ENCODE results near the gene TNS2. TPM values are rescaled to one million over a fixed set of nuclear protein-coding genes. Genes with fewer than 3 reads are reported as not detected.

The TNS2 gene
- total and polyA plus RNA-seq, 2 donors (not counting 1 experiment from before 2014, with no cell fraction given), result 0.60 to 1.3 TPM

GRCh38 chr12:53052419-53053217 lies 2.8 kb downstream of the TNS2 start:
- Histone ChIP-seq H3K4me3 (ENCODE audit: control extremely low read depth in 1 of 5, extremely low read depth in 1 of 5, insufficient read depth in 1 of 5, low read depth in 2 of 5, low read length in 4 of 5) (no peak overlapping the region), H3K27ac (ENCODE audit: low read length in 2 of 2) (no peak overlapping the region), H3K9me3 (ENCODE audit: control extremely low read depth in 1 of 3, control insufficient read depth in 2 of 3, insufficient read depth in 1 of 3, low read length in 2 of 3) (no peaks in the 10 kb centered on the region), H2AFZ (ENCODE audit: insufficient read depth, low read depth, low read length, poor library complexity, severe bottlenecking) (no peak overlapping the region), H3K27me3 (replicated peaks in 1 of 4; ENCODE audit: control extremely low read depth in 1 of 4, control insufficient read depth in 3 of 4, insufficient read depth in 4 of 4, low read length in 3 of 4) (no peaks in the 10 kb centered on the region), H4K20me1 (ENCODE audit: control insufficient read depth, insufficient read depth, low read length, poor library complexity, severe bottlenecking) (no peaks in the 10 kb centered on the region), H3K4me1 (ENCODE audit: control insufficient read depth in 2 of 2, insufficient read depth in 2 of 2, low read length in 2 of 2) (peaks cover 9 to 21% of the 10 kb centered on the region in 2 donors), H3K79me2 (ENCODE audit: control insufficient read depth, insufficient read depth, low read length) (no peaks in the 10 kb centered on the region), H3K4me2 (replicated peaks; ENCODE audit: low read depth, low read length, poor library complexity, severe bottlenecking) (no peak overlapping the region), H3K9ac (ENCODE audit: low read length) (no peak overlapping the region), H3K36me3 (replicated peaks in 1 of 2; ENCODE audit: control extremely low read depth in 1 of 2, control insufficient read depth in 1 of 2, extremely low read depth in 1 of 2, insufficient read depth in 2 of 2, low read length in 1 of 2) (no peaks in the 10 kb centered on the region)
- Mint-ChIP-seq H3K4me3 (no peak overlapping the region), H3K9me3 (ENCODE audit: insufficient read depth) (no peaks in the 10 kb centered on the region), H3K27me3 (no peaks in the 10 kb centered on the region), H3K27ac (no peak overlapping the region), H3K4me1 (peaks cover 14% of the 10 kb centered on the region)
- ChIA-PET POLR2A (interaction anchor here (0.6 kb wide), 1 partner anchor 1441 kb away, joined by 6 read pairs; no protein-coding TSS in a partner anchor), CTCF (interaction anchor here (1.5 to 6.0 kb wide), 3 partner anchors 13 to 46 kb away, joined by 5 to 59 read pairs (median 6); no protein-coding TSS in a partner anchor)
- DNase-seq, result no peak
- intact Hi-C loops (cut with micrococcal nuclease), result loop anchor here (5.0 kb wide), 2 partner anchors 45 to 390 kb away; partner anchors contain the start of genes IGFBP6 and PRR13
- WGBS (ENCODE audit: insufficient coverage), result 100% methylated on average over 1 of the region's 11 CpGs
- ATAC-seq (ENCODE audit: low read depth), result no peak
- TF ChIP-seq EZH2 (IDR thresholded peaks at IDR 0.05; ENCODE audit: borderline replicate concordance, insufficient read depth, low read depth, low read length, poor library complexity, severe bottlenecking), result no peak
- TF ChIP-seq CTCF (IDR thresholded peaks at IDR 0.05), result no peak
